ENCODE results near the gene PPP1R3C. TPM values are rescaled to one million over a fixed set of nuclear protein-coding genes. Genes with fewer than 3 reads are reported as not detected.

Gene PPP1R3C
- polyA plus RNA-seq, 1 donor = 161 TPM

GRCh38 chr10:91629715-91630549, 2.9 kb downstream of the PPP1R3C start:
- DNase-seq (ENCODE audit: low read depth) = no peak

DNA sequence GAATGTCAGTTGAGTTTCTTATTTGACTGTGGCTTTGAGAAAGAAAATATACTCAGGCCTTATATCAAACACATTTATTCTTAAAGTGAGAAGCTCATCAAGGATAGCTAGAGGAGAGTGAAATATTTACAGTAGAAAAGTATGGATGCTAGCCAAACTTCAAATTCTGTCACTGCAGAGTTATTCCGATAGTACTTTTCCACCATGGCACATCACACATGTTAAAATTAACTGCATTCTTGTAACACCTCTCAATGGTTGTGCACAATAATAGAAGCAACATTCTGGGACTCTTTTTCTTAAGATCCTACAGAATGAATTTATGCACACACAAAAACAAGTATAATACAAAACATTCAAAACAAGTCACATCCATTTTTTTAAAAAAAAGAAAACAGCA, 4.5 kb downstream of the PPP1R3C start:
- DNase-seq (ENCODE audit: low read depth) = no peak

DNA sequence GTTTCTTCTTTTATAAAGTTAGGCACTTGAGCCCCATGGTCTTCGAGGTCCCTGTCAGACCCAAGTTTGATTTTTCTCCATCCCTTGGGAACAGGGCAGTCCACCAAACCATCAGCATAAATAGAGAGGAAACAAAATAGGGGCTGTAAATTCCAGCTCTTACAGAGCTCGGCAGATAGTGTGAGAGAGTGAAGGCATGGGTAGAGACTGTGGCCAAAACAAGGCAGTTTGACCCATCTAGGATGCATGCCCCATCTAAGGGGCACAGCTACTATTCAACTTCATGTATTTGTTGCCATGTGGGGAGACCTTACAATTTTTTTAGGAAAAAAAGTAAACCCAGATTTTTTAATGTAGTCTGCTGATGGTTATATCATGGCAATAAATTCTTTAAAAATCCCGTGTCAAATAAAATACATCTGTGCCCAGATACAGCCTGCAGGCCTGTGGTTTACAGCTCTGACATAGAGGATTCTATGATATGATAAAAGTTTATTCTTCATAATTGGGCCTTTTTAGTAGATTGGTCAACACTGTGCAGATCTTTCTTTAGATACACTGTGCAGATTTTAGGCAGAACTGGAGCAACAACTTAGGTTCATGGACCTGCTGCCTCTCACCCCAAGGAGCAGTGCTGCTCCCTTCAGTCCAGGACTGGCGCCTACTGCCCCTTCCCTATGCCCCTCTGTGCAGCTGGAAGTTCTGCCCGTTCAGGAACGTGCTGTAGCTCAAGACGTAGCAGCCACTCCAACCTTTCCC, 5.3 kb downstream of the PPP1R3C start:
- no peak for DNase-seq (ENCODE audit: low read depth)

DNA sequence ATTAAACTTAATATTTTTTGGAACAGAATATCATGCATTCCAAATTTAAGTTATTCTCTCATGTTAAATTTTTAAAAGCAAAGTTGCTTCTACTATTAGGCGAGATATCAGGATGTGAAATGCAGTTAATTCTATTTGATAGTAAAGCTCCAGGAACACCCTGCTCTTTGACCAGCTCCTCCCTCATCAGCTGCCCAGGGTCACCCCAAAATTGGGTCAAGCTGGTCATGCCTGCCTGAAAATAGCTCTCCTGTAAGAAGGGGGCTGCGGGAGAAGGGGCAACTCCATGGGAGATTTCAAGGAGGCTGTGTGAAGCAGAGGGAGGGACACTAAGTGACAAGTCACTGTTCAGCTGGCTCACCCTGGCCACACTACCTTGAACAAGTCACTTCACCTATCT, 5.9 kb downstream of the PPP1R3C start:
- DNase-seq (ENCODE audit: low read depth) = no peak

DNA sequence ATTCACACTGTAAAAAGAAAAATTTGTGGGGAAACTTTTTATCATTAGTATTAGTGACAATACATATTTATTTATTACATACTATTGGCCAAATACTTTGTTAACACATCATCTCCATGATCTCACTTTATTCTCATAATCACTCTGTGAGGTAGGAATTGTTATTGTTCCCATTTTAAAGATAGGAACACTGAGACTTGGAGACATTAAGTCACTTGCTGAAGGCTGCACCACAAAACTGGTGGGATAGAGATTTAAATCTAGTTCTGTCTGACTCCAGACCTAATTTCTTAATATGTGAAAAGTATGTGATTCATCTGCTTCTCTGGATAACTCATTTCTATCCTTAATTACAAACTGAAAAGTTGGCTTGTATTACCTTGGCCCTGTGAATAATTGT, 8.2 kb downstream of the PPP1R3C start:
- no peak for DNase-seq (ENCODE audit: low read depth)

- DNase-seq (ENCODE audit: low read depth) = no peak
These were observed 10.3 kb downstream of the PPP1R3C start for GRCh38 chr10:91622601-91623000.

DNA sequence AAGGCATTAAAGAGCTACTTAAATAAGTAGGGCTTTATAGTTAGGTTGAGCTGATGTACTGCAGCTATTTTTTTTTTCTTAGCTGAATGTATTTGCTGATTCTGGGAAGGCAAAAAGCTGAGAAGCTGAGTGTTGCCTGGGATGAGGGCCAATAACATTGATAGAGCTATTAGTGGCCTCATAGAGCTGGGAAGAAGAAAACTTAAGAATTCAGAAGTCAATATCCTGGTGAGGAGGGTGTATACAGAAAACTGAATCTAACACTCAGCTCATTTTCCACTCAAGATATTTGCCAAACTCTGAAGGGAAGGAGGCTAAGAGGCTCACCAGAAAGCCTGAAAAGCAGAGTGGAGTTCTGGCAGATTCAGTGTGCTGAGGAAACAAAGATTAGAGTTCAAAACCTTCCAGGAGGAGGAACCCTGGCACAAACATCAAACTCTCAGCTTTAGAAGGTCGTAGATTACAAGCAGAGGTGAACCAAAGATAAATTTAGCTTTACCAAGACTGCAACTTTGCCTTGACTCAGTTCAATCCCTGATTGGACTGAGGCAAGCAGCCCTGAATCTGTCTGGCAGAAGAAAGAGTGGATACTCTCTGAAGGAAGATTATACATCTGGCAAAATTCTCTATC, 11.3 kb downstream of the PPP1R3C start:
- no peak for DNase-seq (ENCODE audit: low read depth)

DNA sequence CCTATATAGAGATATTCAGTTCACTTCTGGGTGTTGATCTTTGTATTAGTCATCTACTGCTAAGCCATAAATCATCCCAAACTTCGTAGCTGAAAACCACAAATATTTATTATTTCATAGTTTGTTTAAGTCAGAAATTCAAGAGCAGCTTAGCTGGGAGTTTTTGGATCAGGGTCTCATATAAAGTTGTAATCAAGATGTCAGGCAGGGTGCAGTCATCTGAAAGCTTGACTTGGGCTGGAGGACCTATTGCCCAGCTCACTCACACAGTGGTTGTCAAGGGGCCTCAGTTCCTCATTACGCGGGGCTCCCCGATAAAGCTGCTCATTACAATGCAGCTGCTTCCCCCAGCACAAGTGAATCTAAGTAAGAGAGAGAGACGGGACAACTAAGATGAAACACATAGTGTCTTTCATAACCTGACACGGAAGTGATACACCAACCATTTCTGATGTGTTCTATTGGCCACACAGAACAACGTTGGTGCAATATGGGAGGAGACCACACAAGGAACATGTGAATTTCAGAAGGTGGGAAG, 15.7 kb downstream of the PPP1R3C start:
- DNase-seq (ENCODE audit: low read depth) = no peak

- no peak for DNase-seq (ENCODE audit: low read depth)
These were observed 16.7 kb downstream of the PPP1R3C start for GRCh38 chr10:91616137-91616536.

DNA sequence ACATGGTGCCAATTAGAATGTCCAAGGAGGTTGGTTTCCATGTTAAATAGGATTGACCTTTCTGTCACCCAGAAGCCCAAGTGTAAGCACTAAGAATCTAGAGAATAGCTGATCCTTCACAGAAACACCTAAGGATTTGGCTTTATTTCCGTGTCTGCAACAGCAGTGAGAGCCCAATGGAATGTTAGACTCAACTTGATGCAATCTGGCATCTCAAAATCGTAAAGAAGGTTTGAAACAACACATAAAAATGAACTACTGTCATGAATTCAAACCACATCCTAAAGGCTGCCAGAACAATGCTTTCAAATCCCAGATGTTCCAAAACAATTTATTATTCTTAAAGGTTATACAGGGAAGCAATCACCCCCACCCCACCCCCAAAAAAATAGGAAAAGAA, 18.6 kb downstream of the PPP1R3C start:
- DNase-seq (ENCODE audit: low read depth) = no peak

- no peak for DNase-seq (ENCODE audit: low read depth)
These were observed 19.3 kb downstream of the PPP1R3C start for GRCh38 chr10:91613411-91614187.

DNA sequence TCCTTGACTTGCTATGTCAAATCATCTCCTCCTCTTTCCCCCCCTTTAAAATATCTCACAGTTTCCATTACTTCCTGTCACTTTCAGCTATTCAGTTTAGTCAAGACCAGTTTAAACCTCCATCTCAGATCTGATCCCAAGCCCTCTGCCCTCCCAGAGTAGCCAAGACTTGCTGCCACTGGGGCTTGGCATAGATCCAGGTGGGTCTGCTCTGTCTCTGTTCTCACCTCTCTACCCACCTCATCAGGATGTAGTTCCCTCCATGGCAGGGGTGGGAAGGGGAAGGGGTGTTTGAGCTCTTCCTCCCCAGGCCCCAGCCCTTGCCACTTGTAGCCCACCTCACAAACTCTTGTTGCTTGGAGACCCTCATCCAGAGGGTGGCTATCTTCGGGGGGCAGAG, 22.0 kb downstream of the PPP1R3C start:
- DNase-seq (ENCODE audit: low read depth) = no peak

GRCh38 chr10:91610444-91610843, 22.4 kb downstream of the PPP1R3C start:
- no peak for DNase-seq (ENCODE audit: low read depth)

DNA sequence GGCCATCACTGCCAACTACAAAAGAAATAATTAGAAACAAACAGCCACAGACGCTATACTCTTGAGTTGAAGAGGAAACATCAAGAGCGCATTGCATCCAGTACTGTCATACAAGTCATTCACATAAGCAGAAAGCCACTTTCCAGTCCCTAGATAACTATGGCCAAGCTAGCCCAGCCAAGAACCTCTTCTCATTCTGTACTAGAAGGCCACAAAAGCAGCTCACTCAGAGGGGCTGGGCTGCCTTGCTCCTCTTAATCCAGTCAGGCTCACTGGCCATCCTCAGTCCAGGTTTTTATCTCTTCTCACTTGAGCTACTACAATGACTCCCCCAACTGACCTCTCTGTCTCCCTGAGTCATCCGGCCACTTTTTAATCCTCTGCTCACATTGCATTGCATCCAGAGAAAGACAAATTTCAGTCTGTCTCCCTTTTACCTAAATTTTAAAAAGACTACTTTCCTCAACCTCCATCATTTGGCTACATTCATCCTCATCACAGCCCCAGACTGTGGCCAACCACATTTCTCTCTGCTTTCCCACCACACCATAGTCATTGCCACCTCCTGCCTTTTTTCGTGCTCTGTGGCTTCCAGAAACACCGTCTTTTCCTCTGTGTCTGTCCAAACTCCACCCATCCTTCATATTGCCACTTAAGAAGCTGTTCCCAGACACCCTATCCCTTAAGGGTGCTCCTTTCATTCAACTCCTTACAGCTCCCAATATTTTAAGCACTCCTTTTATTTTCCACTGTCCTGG, 25.0 kb downstream of the PPP1R3C start:
- DNase-seq (ENCODE audit: low read depth) = no peak

DNA sequence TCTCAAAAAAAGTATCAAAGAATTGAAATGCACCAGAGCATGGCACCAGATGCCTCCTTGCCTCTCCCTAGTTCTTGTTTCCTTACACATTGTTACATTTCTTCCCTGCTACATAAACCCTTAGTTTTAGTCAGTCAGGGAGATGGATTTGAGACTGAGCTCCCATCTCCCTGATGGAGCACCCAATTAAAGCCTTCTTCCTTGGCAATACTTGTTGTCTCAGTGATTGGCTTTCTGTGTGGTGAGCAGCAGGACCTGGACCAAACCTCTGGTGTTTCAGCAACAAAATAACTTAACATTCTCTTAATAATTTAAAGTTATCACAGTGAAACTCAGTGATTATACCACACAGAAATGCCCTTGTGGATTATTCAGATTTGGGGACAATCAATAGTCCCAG, 26.9 kb downstream of the PPP1R3C start:
- DNase-seq (ENCODE audit: low read depth) = no peak

DNA sequence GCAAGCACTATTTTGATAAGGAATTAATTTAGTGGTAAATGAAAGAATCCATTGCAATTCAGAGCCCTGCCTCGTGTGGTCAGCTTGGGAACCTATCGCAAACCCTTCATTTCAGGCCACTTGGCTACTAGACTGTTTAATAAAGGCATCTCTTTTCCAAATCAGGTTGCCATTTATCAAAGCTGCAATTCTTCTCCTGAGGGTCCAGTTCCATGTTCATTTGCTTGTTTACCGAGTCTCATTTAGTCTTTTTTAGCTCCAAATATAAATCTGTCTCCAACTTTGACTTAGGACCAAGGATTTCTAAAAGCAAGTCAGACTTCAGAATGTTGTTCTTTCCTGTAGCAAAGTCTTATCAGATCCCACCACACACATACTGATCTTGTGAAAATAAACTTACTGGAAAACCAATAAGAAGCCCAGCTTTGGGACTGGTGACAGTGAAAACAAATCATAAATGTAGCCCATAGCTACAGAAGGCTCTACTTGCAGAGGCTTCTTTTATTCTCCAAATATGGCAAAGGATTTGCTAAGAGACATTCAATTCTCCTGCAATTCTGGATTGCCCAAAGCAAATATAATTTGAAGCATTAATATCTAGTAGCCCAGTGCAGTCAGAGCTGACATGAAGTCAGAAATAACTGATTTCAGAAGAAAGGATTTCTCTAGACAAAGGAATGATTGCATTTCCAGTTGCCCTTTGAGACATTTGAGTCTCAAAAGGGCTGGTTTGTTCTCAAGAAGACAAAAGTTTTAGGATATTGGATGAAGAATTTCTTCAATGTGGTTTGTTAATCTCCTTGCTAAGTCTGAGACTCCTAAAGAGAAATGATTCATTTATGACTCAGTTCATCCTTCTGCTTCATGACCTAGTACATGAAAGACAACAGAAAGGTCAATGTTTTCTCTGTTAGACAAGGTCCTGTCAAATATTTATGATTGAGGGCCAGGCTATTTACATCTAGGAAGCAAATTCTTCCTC, 28.0 kb downstream of the PPP1R3C start:
- DNase-seq (ENCODE audit: low read depth) = no peak

- DNase-seq (ENCODE audit: low read depth) = no peak
These were observed 28.9 kb downstream of the PPP1R3C start for GRCh38 chr10:91603931-91604331.

GRCh38 chr10:91602868-91603568, 29.9 kb downstream of the PPP1R3C start:
- DNase-seq (ENCODE audit: low read depth) = no peak

- no peak for DNase-seq (ENCODE audit: low read depth)
These were observed 30.4 kb downstream of the PPP1R3C start for GRCh38 chr10:91602449-91602848.
